HL-60 (cell line): Measurements from ENCODE around the gene TESMIN.
A peak's percentile ranks its signal among the peaks of the same experiment; 100 is the strongest.

ENCODE experiments used
- DNase-seq, 2 experiments: peaks; one replicate each; pipeline ENCODE4 v3.0.0-alpha.2; 2010 to 2020; ENCODE audit warnings: low read depth in 1 of 2, low spot score in 1 of 2
- H3K27ac ChIP-seq: fragments of 250-450 bp; sonication (Bioruptor Pico); replicated peaks from 2 replicates; pipeline ENCODE4 v1.5.1; 2020; ENCODE audit warnings: mild to moderate bottlenecking, moderate library complexity
- H3K27me3 ChIP-seq: fragments of 250-450 bp; sonication (Bioruptor Pico); 2 replicates; pipeline ENCODE4 v1.5.1; 2021; ENCODE audit warnings: mild to moderate bottlenecking, moderate library complexity; ENCODE audit not compliant: insufficient read depth, poor library complexity, severe bottlenecking
- H3K4me3 ChIP-seq: replicated peaks from 2 replicates; pipeline ENCODE4 v1.5.1; 2011; ENCODE audit warnings: mild to moderate bottlenecking, control low read depth, low read length; ENCODE audit not compliant: insufficient read depth
- GABPA ChIP-seq: IDR thresholded peaks from 2 replicates; pipeline ENCODE4 v1.6.1; 2012; ENCODE audit warnings: low read depth
- POLR2AphosphoS5 ChIP-seq: IDR thresholded peaks from 2 replicates; pipeline ENCODE4 v1.6.1; 2012; ENCODE audit warnings: low read depth
- SPI1 ChIP-seq: IDR thresholded peaks from 2 replicates; pipeline ENCODE4 v1.6.1; 2012; ENCODE audit warnings: low read depth, mild to moderate bottlenecking, borderline replicate concordance
- TF ChIP-seq, protein P1 (sequence below): IDR thresholded peaks from one replicate; pipeline ENCODE4 v1.5.1; 2011; ENCODE audit warnings: low read length, control low read depth, inconsistent platforms; ENCODE audit not compliant: insufficient read depth
- TF ChIP-seq, protein P2 (sequence below): IDR thresholded peaks from 2 replicates; pipeline ENCODE4 v1.6.1; 2012; ENCODE audit warnings: low read depth; ENCODE audit not compliant: insufficient replicate concordance

TESMIN gene

DNA sequence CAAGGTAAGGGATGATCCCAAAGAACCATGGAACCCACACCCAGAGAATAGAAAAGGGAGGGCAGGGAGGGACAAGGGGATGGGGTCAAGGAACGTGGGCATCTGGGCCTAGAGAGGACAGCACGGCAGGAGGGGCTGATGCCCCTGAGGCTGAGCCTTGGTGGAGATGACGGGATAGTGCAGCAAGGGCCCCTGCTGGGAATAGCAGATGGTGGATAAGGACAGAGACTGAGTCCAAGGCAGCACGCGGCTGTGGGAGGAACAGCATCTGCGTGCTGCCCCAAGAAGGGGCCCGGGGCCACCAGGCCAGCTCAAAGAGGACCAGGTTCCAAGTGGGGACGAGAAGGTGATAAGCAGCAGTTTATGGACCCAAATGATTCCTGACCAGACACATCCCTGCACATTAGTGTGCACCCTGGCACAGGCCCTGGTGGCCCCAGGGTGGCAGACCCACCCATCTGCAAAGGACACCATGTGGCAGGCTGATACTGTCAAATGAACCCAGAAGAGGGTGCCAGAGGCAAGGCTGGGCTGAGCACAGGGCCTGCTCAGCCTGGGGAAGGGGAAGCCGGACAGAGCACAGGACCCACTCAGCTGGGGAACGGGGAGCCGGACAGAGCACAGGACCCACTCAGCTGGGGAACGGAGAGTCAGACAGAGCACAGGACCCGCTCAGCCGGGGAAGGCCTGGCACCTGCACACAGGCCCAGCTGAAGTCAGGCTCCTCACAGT is 12.8 kb upstream of the TESMIN start:
- TF ChIP-seq, protein P1, sequence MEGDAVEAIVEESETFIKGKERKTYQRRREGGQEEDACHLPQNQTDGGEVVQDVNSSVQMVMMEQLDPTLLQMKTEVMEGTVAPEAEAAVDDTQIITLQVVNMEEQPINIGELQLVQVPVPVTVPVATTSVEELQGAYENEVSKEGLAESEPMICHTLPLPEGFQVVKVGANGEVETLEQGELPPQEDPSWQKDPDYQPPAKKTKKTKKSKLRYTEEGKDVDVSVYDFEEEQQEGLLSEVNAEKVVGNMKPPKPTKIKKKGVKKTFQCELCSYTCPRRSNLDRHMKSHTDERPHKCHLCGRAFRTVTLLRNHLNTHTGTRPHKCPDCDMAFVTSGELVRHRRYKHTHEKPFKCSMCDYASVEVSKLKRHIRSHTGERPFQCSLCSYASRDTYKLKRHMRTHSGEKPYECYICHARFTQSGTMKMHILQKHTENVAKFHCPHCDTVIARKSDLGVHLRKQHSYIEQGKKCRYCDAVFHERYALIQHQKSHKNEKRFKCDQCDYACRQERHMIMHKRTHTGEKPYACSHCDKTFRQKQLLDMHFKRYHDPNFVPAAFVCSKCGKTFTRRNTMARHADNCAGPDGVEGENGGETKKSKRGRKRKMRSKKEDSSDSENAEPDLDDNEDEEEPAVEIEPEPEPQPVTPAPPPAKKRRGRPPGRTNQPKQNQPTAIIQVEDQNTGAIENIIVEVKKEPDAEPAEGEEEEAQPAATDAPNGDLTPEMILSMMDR = no peak
- no peak for TF ChIP-seq GABPA
- DNase-seq = no peak
- no peak overlapping the region for H3K27ac ChIP-seq

DNA sequence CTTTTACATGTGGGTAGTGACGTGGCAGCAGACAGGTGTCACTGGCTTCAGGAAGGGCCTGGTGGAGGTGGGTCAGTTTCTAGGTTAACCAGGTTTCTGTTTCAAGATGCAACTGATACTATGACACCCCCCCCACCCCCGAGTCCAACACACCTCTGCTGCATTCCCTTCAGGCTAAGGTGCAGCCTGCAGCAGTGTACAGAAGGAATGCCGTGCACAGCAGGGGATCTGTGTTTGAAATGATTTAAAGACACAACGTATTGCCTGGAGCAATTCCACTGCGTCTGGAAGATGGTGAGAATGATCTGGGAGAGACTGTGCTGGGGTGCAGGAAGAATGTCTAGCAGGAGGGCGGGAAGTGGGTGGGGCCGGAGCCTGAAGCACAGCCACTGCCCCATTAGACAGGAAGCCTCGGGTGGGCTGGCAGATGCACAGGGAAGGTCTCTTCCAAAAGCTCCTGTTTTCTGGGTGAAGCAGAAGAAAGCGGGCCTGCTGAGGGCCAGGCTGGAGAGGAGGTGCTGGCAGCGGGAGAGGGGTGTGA is 11.9 kb upstream of the TESMIN start:
- Histone ChIP-seq H3K27ac (no peak overlapping the region), H3K4me3 (no peak overlapping the region), H3K27me3 (no peaks in the 10 kb centered on the region)
- TF ChIP-seq SPI1 = no peak
- TF ChIP-seq GABPA = no peak
- TF ChIP-seq POLR2AphosphoS5 = no peak
- TF ChIP-seq, protein P2, sequence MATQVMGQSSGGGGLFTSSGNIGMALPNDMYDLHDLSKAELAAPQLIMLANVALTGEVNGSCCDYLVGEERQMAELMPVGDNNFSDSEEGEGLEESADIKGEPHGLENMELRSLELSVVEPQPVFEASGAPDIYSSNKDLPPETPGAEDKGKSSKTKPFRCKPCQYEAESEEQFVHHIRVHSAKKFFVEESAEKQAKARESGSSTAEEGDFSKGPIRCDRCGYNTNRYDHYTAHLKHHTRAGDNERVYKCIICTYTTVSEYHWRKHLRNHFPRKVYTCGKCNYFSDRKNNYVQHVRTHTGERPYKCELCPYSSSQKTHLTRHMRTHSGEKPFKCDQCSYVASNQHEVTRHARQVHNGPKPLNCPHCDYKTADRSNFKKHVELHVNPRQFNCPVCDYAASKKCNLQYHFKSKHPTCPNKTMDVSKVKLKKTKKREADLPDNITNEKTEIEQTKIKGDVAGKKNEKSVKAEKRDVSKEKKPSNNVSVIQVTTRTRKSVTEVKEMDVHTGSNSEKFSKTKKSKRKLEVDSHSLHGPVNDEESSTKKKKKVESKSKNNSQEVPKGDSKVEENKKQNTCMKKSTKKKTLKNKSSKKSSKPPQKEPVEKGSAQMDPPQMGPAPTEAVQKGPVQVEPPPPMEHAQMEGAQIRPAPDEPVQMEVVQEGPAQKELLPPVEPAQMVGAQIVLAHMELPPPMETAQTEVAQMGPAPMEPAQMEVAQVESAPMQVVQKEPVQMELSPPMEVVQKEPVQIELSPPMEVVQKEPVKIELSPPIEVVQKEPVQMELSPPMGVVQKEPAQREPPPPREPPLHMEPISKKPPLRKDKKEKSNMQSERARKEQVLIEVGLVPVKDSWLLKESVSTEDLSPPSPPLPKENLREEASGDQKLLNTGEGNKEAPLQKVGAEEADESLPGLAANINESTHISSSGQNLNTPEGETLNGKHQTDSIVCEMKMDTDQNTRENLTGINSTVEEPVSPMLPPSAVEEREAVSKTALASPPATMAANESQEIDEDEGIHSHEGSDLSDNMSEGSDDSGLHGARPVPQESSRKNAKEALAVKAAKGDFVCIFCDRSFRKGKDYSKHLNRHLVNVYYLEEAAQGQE = no peak
- DNase-seq = no peak

More for the DNA sequence above, 12.8 kb upstream of the TESMIN start:
- Histone ChIP-seq H3K4me3 (no peak overlapping the region), H3K27me3 (no peaks in the 10 kb centered on the region)

GRCh38 chr11:68762481-68762880 is 11.2 kb upstream of the TESMIN start:
- TF ChIP-seq POLR2AphosphoS5 (peak; percentile 30; the same call in 1 of the 2 replicates), GABPA (no peak)

DNA sequence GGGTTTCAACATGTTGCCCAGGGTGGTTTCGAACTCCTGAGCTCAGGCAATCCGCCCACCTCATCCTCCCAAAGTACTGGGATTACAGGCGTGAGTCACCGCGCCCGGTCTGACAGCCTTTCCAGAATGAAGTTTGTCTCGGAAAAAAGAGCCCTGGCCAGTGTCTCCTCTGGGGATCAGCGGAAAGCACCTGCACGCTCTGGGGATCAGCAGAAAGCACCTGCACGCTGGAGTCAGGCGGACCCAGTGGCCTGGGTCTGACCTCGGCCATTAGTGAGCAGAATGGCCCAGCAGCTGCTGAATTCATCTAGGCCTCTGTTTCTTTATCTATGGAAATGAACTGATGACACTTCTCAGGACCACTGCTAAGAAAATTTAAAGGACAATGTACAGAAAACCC is 10.5 kb upstream of the TESMIN start:
- H3K27me3 ChIP-seq = no peaks in the 10 kb centered on the region
- no peak overlapping the region for H3K27ac ChIP-seq
- DNase-seq = no peak
- TF ChIP-seq, protein P1 = no peak
- TF ChIP-seq, protein P2 = no peak
- TF ChIP-seq GABPA = no peak
- TF ChIP-seq SPI1 = no peak
- TF ChIP-seq POLR2AphosphoS5 = no peak
- no peak overlapping the region for H3K4me3 ChIP-seq

More at GRCh38 chr11:68762481-68762880, 11.2 kb upstream of the TESMIN start:
- Histone ChIP-seq H3K27me3 (no peaks in the 10 kb centered on the region), H3K27ac (no peak overlapping the region), H3K4me3 (no peak overlapping the region)
- no peak for DNase-seq

- Histone ChIP-seq H3K4me3 (no peak overlapping the region), H3K27ac (no peak overlapping the region), H3K27me3 (no peaks in the 10 kb centered on the region)
- no peak for TF ChIP-seq SPI1
- TF ChIP-seq, protein P2 = no peak
- TF ChIP-seq, protein P1 = no peak
- no peak for TF ChIP-seq POLR2AphosphoS5
- no peak for DNase-seq
Observed at GRCh38 chr11:68759991-68760390, 8.7 kb upstream of the TESMIN start.
